Muscle layer of duodenum (tissue), 2 donors: ENCODE measurements around the gene DRC1.
"Not testable (repeated sequence)": the region's sequence is repeated elsewhere in the genome, so short reads cannot be mapped to it uniquely, and the experiment has no call there.

Experiments
- H3K27ac ChIP-seq: one replicate; pipeline ENCODE4 v1.7.0; 2013; ENCODE audit warnings: mild to moderate bottlenecking, low read length
- H3K27me3 ChIP-seq: one replicate; pipeline ENCODE4 v1.7.0; 2013; ENCODE audit warnings: low read depth, mild to moderate bottlenecking, control low read depth, low read length
- H3K36me3 ChIP-seq, 2 donors: one replicate each; pipeline ENCODE4 v1.7.0; 2013; ENCODE audit warnings: low read length in 2 of 2, control low read depth in 1 of 2, mild to moderate bottlenecking in 1 of 2; ENCODE audit not compliant: insufficient read depth in 2 of 2, control insufficient read depth in 1 of 2
- H3K4me1 ChIP-seq, 2 donors: one replicate each; pipeline ENCODE4 v1.7.0; 2013; ENCODE audit warnings: low read length in 2 of 2, mild to moderate bottlenecking in 2 of 2, control low read depth in 1 of 2, moderate library complexity in 1 of 2; ENCODE audit not compliant: insufficient read depth in 2 of 2, control insufficient read depth in 1 of 2
- H3K4me3 ChIP-seq, 2 donors: one replicate each; pipeline ENCODE4 v1.7.0; 2013; ENCODE audit warnings: low read length in 2 of 2, low read depth in 1 of 2, mild to moderate bottlenecking in 1 of 2
- H3K9me3 ChIP-seq, 2 donors: one replicate each; pipeline ENCODE4 v1.7.0; 2013; ENCODE audit warnings: low read length in 2 of 2, control low read depth in 1 of 2, mild to moderate bottlenecking in 1 of 2; ENCODE audit not compliant: control insufficient read depth in 1 of 2
- donor health status: healthy.

The DRC1 gene

DNA sequence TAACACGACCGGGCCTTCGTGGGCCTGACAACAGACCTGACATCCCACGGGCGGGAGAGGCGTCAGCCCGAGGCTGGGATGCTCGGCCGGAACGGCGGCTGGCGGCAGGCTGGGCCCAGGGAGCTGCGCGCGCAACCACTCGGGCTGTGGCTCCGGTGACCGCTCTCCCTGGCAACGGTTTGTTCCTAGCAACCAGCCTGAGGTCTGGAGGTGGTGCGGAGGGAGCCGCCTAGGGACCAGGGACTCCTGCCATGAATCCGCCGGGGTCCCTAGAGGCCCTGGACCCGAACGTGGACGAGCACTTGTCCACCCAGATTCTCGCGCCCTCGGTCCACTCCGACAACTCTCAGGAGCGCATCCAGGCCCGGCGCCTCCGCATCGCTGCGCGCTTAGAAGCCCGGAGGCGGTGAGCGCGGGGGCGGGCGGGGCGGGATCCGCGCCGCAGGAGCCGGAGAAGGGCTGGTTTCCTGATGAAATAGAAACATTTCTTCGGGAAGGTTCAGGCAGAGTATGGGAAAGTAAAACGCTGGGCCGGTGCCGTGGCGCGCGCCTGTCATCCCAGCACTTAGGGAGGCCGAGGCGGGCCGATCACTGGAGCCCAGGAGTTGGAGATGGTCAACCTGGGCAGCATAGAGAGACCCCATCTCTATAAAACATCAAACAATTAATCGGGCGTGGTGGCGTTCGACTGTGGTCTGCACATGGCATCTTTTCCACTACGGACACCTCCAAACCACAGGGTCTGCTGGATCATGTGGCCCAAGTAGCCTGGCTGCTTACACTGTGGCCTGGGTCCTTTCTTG, at the start of gene DRC1:
TSS of gene DRC1 (plus strand) at position 182 of the 803 bp plus-strand sequence. CDS start at position 252, 70 bp downstream.
- H3K27ac ChIP-seq: no peak within 1 kb of the TSS
- H3K4me3 ChIP-seq: peak within 1 kb of the TSS in 1 of 2 donors; percentile 62
- H3K4me1 ChIP-seq: peaks cover 0 to 12% of the 10 kb centered on the region in 2 donors
- peaks cover 0 to 3% of the 10 kb centered on the region in 2 donors for H3K36me3 ChIP-seq
- H3K27me3 ChIP-seq: no peaks in the 10 kb centered on the region
- H3K9me3 ChIP-seq: no peaks in the 10 kb centered on the region

GRCh38 chr2:26352892-26353291, 48.8 kb upstream of the DRC1 start:
- Histone ChIP-seq H3K36me3 (no peaks in the 10 kb centered on the region), H3K9me3 (no peaks in the 10 kb centered on the region), H3K4me1 (peaks cover 0 to 1% of the 10 kb centered on the region in 2 donors), H3K4me3 (no peak overlapping the region), H3K27me3 (no peaks in the 10 kb centered on the region), H3K27ac (no peak overlapping the region)

DNA sequence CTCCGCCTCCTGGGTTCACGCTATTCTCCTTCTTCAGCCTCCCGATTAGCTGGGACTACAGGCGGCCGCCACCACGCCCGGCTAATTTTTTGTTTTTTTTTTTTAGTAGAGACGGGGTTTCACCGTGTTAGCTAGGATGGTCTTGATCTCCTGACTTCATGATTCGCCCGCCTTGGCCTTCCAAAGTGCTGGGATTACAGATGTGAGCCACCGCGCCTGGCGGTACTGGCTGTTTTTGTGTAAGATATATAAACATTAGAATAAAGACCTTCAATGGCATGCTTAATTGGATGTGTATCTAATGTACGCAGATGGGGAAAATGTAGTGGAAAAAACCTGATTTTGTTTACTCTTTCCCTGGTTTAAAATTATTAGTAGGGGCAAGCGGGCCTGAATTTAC, 47.3 kb upstream of the DRC1 start:
- H3K9me3 ChIP-seq, H3K27ac ChIP-seq, H3K27me3 ChIP-seq, H3K4me3 ChIP-seq, H3K4me1 ChIP-seq, H3K36me3 ChIP-seq: not testable (repeated sequence)

DNA sequence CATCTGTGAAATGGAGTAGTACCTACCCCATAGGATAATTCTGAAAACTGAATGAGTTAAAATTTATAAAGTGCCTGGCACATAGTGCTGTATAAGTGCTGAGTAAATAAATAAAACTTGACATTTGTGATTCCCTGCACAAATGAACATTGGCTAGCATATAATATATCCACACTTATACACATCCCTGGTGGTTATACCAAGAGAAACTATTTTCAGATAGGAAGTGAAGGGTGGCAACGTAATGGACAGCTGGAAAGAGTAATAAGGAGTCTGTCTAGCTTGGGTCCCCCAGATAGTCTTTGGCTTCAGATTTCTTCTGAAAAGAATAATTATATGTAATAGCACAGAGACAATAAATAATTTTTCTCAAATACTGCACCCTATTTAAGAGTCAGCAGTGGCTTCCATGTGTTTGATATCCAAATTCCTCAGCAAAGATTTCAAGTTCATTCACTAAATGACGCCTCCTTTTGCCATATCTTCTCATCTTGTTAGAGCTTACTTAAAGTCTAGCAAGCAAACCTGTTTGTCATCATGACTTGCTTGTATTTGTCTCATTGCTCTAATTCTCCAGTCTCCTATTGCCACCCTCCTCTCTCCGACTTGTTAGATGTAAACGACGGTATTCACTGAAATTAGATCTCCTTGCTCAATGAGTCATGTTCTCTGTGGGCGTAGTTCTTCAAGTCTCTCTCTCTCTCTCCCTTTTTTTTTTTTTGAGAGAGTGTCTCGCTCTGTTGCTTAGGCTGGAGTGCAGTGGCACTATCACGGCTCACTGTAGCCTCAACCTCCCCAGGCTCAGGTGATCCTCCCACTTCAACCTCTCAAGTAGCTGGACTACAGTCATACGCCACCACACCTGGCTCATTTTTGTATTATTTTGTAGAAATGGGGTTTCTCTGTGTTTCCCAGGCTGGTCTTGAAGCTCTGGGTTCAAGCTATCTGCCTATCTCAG, 46.4 kb upstream of the DRC1 start:
- H3K27ac ChIP-seq: no peak overlapping the region
- no peaks in the 10 kb centered on the region for H3K36me3 ChIP-seq
- no peaks in the 10 kb centered on the region for H3K4me1 ChIP-seq
- H3K9me3 ChIP-seq: no peaks in the 10 kb centered on the region
- no peaks in the 10 kb centered on the region for H3K27me3 ChIP-seq
- H3K4me3 ChIP-seq: no peak overlapping the region

DNA sequence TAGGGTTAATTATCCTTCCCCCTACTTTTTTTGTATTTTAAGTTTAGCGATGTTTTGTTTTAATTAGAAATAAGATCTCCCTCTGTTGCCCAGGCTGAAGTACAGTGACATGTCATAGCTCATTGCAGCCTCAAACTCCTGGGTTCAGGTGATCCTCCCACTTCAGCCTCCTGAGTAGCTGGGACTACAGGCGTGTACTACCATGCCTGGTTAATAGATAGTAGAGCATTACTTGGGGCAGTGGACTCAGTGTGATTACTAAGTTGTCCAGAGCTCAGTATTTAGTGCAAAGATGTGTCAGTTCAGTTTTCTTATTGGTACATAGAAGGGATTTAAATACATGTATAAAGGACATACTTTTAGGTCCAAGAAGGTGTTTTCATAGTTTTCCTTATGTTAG, 45.6 kb upstream of the DRC1 start:
- Histone ChIP-seq H3K27ac (no peak overlapping the region), H3K9me3 (no peaks in the 10 kb centered on the region), H3K4me3 (no peak overlapping the region), H3K4me1 (no peaks in the 10 kb centered on the region), H3K36me3 (no peaks in the 10 kb centered on the region), H3K27me3 (no peaks in the 10 kb centered on the region)

DNA sequence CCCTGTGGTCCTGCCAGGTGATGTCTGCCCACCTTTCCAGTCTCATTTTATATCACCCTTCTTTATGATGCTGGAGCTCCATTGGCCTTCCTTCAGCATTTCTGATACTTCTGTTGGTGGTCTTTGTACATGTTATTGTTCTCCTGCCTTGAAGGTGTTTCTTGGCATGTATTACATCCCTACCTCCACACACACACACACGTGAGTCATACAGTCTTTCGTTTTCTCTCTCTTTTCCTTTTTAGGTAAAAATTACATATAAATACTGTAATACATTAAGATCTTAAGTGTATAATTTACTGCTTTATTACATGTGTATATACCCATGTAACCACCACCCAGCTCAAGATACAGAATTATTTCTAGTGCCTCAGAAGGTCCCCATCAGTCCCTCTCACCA, 44.9 kb upstream of the DRC1 start:
- H3K9me3 ChIP-seq: no peaks in the 10 kb centered on the region
- no peaks in the 10 kb centered on the region for H3K4me1 ChIP-seq
- H3K27me3 ChIP-seq: no peaks in the 10 kb centered on the region
- no peak overlapping the region for H3K4me3 ChIP-seq
- H3K27ac ChIP-seq: no peak overlapping the region
- H3K36me3 ChIP-seq: no peaks in the 10 kb centered on the region

DNA sequence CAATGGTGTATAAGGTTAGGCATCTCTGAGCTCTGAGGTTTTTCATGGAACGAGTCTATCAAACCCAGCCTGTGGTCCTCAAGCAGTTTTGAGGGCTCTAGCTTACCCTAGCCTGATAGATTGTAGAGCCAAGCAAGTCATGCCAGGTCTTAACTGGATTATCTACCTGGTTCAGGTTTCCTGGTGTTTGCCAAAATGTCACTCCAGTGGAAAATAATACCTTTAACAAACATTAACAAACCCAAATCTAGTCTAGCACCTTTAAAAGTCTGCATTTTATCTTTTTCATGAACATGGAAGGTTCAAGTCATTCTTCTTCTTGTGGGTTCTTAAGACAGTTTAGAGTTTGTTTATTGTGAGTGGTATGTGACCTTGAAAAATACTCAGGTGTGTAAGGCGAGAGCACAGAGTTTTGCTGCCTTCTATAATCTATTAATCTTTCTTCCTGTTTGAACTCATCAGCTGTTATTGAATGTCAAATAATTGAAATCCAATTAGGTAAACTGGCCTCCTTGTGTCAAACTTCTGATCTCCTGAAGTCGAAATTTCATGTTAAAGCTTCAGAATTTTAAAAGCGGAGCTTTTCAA, 41.7 kb upstream of the DRC1 start:
- Histone ChIP-seq H3K4me3 (no peak overlapping the region), H3K27me3 (no peaks in the 10 kb centered on the region), H3K4me1 (no peaks in the 10 kb centered on the region), H3K9me3 (no peaks in the 10 kb centered on the region), H3K27ac (no peak overlapping the region), H3K36me3 (no peaks in the 10 kb centered on the region)

- Histone ChIP-seq H3K36me3 (peaks cover 4 to 15% of the 10 kb centered on the region in 2 donors), H3K4me3 (no peak overlapping the region), H3K27ac (no peak overlapping the region), H3K4me1 (no peaks in the 10 kb centered on the region), H3K9me3 (no peaks in the 10 kb centered on the region), H3K27me3 (no peaks in the 10 kb centered on the region)
Observed at GRCh38 chr2:26363323-26363722, 38.4 kb upstream of the DRC1 start.

DNA sequence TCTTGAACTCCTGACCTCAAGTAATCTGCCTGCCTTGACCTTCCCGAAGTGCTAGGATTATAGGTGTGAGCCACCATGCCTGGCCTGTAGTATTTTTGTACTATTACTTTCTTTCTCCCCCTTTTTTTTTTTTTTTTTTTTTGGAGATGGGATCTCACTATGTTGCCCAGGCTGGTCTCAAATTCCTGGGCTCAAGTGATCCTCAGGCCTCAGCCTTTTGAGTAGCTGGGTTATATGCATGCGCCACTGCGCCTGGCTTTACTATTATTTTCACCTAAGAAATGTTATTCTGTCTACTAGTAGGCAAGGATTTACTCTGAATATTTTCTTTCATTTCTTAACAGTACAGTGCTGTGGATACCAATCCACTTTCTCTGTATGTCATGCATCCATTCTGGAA, 37.8 kb upstream of the DRC1 start:
- H3K36me3 ChIP-seq: peaks cover 4 to 20% of the 10 kb centered on the region in 2 donors
- H3K27me3 ChIP-seq: no peaks in the 10 kb centered on the region
- no peaks in the 10 kb centered on the region for H3K4me1 ChIP-seq
- H3K9me3 ChIP-seq: no peaks in the 10 kb centered on the region
- H3K27ac ChIP-seq: no peak overlapping the region
- no peak overlapping the region for H3K4me3 ChIP-seq

- Histone ChIP-seq H3K27me3 (no peaks in the 10 kb centered on the region), H3K4me3 (no peak overlapping the region), H3K36me3 (peaks cover 4 to 22% of the 10 kb centered on the region in 2 donors), H3K4me1 (no peaks in the 10 kb centered on the region), H3K9me3 (no peaks in the 10 kb centered on the region), H3K27ac (no peak overlapping the region)
Observed at GRCh38 chr2:26364669-26365068, 37.1 kb upstream of the DRC1 start.

DNA sequence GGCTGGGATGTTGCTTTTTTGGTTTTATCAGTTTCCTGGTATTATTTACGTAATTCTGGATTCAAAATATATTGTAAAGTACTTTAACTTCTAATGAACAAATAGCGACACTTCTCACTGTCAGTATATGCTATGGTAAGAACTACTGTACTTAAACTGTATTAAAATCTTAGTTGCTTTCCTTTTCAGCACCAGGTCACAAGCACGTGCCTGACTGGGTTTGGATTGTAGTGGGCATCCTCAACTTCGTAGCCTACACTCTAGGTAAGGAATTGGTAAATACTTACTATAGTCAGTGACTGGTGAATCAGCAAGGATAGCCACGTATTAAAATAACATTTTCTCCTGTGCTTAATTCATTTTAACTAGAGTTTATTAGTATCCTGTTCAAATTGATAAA, 34.8 kb upstream of the DRC1 start:
- Histone ChIP-seq H3K4me3 (no peak overlapping the region), H3K27me3 (no peaks in the 10 kb centered on the region), H3K9me3 (no peaks in the 10 kb centered on the region), H3K27ac (no peak overlapping the region), H3K36me3 (peaks cover 4 to 22% of the 10 kb centered on the region in 2 donors), H3K4me1 (no peaks in the 10 kb centered on the region)
